Central memory CD4-positive, alpha-beta T cell (primary cell): ENCODE measurements around the gene COL13A1.

Source experiments
- DNase-seq: peaks from one replicate; pipeline ENCODE4 v3.0.0; 2022
- total RNA-seq, 3 experiments: gene quantifications; one replicate each; lab custom pipeline; 2026; lab: John Stamatoyannopoulos, UW

The COL13A1 gene
- total RNA-seq: 0 reads per million in 3 experiments

DNA sequence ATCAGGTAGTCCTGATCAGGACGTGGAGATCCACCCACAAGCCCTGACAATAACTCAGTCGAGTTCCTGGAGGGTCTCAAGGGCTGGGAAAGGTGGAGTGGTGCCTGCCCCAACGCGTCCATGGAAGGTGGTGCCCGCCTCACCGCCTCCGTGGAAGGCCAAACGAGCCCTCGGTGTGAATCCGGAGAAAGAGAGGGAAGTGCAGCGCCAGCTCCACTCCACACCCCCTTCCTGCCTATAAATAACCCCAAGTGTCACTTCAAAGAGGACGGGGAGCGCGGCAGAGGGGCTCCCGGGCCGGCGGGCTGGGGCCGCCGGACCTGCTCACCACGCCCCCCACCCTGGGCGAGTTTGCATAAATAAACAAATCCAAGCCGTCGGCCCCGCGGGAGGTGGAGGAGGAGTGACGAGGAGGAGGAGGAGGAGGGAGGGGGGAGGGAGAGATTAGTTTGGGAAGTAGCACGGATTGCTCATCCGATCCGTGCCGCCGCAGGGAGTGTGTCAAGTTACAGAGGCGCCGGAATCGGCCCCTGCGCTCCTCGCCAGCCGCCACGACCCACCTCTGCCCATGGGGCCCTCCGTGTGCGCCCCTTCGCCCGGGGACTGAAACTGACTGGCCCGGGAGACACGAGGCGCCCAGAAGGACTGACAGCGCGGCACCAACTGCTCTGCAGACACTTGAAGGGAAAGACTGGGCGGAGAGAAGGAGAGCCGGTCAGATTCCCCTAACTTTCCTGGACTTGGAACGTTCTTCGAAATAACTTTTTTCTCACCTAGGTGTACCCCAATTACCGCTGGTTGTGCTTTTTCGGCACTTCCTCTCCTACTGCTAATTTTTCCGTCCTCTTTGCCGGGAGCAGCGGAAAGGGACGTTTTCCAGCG is at the start of gene COL13A1:
Gene COL13A1, plus strand, starts transcription at position 473 of the 882 bp plus-strand sequence. CDS start 518 bp downstream, outside the sequence.
- no peak for DNase-seq

DNA sequence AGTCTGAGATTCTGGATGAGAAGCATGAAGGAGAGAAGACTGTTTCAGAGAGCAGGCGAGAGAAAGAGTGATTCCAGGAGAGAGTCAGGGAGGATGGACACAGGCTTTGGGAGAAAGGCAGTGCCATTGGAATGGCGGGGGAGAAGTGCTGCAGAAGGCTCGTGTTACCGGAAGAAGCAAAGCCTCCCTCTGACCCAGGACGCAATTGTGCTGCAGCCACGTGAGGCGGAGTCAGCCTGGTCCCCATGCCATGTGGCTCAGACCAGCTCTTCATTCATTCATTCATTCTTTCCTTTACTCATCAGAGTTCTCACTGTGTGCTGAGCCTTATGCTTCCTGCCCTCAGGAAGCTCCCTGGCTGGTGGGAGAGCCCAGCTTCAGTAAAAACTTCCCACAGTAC is 49.2 kb upstream of the COL13A1 start:
- DNase-seq: no peak

DNA sequence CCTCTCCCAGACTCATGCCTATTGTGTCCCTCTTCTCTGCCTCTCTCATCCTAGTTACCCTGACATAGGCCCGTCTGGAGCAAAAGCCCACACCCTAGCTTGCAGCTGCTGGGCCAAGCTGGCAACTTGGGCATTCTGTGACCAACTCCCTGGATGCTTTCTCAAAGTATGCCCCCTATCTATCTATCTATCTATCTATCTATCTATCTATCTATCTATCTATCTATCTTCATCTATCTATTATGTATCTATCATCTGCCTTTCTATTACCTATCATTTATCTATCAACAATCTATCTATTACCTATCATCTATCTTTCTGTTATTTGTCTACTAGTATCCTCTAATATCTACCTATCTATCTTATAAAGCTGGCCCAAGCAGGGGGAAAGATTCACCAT is 45.4 kb upstream of the COL13A1 start:
- DNase-seq: no peak

DNA sequence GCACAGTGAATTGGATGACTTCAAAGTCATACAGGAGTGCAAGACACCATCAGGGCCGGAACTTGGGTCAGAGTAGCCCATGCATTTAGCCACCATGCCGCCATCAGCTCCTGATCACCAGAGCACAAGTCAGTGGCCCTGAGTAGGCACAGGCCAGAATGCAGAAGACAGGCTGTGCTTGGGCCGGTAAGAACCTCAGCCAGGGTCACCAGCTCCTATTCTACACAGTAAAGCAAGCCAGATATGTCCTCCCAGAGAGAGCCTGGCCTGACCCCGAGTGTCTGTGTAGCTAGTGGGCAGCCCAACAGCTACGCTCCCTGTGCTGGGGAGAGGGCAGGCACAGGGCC is 44.5 kb upstream of the COL13A1 start:
- DNase-seq: no peak

DNA sequence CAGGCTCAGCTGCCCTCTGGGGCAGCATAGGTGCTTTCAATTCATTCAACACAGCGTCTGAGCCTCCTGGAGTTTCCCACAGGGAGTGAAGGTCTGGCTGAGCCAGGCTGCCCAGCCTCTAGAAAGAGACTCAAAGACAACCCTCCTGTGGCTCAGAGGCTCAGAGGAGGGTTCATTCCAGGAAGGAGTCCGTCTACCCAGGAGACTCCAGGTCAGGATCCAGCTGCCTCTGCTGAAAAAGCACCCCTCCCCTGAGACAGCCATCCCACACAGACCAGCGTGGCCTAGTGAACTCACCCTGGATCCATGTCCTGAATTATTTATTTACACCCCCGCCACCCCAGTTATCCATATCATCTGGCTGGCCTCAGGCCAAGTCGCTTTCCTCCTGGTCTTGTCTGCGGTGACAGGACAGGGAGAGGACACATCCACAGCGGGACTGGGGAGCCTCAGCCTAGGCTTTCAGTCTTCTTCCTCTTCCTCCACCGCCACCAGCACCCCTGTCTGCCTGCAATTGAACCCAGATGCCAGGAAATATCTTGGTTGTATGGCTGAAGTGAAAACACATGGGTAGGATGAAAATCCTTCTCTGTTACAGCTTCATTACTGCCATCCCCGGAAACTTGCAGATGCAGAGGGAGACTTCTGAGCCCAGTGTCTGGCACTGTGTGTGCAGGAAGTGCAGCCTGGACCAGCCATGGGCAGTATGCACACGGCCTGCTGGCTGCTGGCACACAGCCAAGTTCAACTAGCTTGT is 44.0 kb upstream of the COL13A1 start:
- DNase-seq: no peak

DNA sequence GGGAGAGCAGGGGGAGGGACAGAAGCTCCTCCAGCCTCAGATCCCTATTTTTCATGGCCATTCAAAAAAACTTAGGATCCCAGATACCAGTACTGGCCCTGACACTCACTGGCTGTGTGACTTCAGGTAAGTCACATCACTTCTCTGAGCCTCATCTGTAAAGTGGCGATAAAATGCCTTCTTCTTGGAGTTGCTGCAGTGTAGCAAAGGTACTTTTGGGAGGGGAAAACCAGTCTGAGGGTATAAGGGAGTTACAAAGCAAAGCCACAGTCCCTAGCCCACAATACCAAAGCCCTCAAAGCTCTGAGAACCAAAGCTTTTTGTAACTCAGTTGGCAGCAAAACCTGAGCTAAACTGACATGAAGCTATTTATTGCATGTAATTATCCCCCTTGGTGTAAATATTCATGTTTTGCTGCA is 43.4 kb upstream of the COL13A1 start:
- DNase-seq: no peak

DNA sequence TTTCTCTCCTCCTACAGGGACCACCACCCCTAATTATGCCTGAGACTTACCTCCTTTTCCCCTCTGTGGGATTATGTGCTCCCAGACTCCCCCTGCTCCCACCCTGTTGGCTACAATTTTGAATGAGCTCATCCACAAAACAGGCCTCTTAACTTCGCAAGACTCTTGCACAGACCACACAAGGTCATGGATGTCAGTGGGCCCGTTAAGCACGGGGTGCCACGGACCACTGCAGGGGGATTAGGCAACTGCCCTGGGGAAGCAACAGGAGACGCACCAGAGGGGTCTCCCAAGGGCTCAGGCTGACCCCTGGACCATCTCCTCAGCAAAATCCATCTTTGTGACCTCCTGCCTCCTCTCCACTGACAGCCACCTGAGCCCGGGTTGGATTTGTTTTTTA is 42.1 kb upstream of the COL13A1 start:
- no peak for DNase-seq

DNA sequence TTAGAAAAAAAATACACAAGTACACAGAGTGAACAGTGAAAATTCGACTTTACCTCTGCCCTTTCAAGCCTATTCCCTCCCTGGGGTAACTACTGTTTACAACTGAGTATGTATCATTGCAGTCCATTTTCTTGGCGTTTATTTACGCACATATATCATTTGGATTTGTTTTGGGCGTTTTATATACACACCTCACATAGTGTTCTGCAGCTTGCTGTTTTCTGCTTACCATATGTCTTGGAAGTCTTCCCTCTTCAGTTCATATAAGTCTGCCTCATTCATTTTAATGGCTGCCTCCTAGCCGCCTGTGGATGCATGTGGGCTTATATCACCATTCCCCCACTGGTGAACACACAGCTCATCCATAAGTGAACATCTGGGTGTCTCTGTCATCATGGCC is 41.6 kb upstream of the COL13A1 start:
- DNase-seq: no peak

DNA sequence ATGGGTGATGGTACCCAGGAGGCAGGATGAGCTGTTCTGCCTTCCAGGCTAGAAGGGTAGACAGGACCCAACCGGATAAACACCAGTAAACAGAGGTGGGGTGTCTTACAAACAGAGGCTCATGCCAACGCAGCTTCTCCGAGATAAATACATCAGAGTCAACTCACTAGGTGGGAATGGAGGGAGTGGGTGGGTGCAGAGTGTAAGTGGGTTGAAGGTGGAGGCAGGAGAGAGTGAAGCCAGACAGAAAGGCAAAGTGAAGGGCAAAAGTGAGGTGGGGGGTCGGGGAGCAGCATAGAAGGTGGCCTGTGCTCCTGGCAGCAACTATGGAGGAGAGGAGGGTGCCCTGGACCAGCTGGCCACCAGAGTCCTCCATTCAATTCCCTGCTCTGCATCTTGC is 40.4 kb upstream of the COL13A1 start:
- no peak for DNase-seq

DNA sequence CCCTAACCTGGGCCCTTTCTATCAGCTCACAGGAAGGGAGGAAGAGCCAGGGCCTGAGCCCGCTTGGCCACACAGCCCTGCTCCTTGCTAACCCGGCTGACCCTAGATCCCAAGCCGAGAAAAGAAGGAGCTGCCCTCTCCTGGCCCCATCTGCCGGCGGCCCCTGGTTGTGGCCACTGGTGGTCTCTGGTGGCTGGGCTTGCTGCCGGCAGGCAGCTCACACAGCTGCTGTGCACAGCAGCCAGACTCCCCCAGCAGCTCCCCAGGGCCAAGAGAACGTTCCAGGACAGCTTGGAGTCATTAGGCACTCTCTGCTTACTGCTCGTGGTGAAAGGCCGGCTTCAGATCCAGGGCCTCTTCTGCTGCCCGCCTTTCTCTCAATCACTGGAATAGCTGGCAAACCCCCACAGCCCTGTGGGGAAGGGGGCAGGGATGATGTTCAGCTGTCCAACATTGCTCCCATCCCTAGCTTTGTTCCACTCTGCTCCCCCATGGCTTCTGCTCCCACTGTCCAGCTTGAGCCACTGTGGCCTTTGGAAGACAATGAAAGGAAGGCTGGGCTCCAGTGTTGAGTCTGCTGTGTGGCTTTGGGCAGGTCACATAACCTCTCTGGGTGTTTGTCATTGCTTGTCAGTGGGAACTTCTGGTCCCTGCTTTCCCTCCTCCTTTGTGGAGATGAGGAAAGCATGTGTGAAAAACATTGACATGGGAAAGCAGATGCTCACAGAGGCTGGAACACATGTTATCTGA is 35.4 kb upstream of the COL13A1 start:
- DNase-seq: no peak

DNA sequence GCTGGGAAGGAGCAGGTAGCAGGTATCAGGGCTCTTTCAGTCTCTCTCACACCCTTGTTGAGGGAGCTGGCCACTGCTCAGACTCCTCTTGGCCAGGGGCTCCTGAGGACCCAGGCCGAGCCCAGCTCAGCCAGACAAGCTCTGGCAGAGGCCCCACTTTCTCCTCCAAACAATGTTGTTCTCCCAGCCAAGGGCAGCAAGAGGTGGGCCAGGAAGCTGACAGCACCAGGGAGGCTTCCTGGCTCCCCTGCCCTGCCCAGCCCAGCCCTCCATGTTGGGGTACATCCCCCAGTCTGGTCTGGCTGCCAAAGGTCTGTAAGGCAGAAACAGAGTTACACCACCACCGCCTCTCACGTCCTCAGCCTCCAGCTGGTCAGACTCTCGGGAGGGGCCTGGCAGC is 33.9 kb upstream of the COL13A1 start:
- DNase-seq: no peak

DNA sequence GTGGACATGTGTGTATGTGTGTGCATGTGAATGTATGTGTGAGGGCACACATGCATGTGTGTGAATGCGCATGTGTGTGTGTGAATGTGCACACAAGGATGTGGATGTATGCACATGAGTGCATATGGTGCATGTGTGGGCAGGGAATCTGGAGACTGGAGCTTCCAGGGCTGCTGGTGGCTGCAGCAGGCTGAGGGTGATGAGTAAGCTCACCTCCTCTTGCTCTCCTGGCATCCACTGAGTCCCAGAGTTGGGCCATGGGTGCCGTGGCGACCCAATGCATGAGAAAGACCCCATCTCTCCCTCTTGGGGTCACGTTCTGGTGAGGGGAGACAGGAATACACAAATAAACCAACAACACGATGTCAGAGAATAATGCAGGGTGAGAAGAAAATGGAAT is 33.3 kb upstream of the COL13A1 start:
- DNase-seq: no peak

DNA sequence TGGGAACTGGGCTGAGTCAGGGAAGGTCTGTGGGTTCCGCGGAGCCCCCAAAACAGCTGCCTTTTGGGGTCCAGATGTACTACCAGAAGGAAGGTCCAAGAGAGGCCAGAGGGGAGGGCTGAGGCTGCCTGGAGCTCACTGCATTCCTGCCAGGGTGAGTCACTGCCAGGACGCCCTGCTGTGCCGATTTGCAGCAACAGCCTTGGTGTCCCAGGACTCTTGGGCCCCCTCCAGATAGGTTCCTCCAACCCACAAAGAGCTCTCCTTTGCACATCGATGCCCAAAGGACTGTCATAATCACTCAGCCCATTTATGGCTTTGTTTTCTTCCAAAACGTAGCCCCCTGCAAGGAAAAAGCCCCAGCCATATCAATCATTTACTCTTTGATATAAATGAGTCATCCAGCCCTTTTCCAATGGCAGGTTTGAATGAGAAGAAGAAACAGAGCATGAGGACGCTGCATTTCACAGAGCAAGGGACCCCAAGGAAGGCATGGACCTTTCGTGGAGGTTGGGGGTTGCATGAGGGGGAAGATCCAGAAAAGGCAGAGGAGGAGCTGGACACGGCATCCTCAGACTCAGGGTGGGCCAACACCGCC is 32.2 kb upstream of the COL13A1 start:
- DNase-seq: no peak

DNA sequence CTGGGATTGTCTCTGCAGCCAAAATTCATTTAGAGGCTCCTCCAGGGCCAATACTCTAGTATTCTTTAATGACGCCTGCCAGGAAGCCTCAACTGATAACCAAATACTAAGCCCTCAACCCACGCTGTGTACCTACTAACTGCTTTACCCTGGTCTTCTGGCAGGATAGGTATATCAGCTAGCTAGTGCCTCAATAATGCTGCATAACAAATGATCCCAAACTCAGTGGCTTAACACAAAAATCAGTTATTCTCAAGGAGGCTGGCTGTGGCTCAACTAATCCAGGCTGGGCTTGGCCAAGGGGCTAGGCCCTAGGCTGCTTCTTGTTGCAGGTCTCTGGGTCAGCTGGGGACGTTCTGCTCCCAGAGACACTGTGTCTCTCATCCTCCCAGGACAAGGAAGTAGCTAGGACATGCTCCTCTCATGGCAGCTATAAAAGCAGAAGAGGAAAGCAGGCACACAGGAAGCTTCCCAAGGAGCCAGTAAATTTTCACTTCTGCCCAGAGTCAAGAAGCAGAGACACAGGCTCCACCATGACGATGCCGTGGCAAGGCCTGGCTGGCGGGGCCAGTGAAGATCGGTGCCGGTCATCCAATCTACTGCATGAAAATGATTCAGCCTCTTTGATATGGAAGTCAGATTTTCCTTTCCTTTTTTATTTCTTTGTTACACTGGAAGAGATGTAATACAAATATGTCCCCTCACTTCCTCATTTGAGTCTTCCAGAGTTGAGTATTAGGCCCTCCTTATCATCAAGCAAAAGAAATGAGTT is 28.6 kb upstream of the COL13A1 start:
- DNase-seq: no peak

DNA sequence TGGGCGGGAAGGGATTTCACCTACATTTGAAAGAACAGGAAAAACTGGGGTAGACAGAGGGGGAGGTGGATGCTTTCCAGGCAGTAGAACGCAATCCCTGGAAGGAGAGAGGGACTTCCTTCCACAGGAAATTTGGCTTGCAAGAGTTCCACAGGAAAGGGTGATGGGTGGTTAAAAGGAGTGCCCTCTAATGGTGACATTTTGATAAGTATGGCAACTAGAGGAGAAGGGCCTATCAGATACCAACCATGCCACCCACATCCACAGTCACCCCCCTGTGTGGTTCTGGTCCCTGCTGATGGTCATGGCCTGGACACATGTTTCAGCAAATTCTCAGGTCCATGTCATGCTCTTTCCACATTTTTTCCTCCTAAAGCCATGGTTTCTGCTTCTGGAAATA is 27.1 kb upstream of the COL13A1 start:
- DNase-seq: no peak

DNA sequence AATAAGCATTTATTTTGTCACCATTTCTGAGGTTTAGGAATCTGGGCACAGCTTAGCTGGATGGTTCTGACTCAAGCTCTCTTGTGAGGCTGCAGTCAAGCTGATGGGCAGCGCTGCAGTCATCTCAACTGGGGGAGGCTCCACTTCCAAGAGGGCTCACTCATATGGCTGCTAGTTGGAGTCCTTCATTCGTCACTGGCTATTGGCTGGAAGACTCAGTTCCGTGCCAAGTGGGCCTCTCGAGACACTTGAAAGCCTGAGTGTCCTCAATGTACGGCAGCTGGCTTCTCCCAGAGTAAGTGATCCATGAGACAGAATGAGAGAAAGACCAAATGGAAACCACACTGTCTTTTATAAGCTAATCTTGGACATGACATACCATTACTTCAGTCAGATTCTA is 21.6 kb upstream of the COL13A1 start:
- no peak for DNase-seq

DNA sequence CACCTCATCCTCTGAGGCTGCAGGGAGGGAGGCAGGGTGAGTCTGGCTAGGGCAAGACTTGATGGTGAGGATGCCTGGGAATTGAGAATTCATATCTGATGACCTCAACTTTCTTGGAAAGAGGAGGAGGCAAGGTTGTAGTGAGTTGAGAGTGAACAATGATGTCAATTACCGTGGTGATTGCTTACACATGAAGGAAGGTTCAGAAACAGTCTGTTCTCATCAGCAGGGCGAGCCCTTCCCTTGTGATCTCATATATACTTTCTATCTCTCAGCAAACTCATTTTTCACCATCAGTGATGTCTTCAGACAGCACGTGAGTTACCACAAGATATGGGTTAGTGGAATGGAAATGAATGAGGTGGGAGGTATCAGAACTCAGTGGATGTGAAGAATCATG is 20.1 kb upstream of the COL13A1 start:
- no peak for DNase-seq

DNA sequence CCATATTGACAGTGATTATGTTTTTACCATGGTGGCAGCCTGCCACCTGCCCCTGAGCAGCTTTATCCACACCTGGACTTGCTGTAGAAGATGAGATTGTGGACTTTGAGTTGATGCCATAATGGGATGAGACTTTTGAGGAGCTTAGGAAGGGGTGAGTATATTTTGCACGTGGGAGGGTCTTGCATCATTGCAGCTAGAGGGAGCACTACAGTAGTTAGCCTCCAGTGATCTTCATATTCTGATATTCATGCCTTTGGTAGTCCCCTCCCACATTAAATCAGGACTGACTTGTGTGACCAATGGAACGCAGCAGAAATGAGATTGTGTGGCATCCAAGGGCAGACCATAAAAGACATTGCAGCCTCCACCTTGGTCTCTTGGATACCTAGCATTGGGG is 18.2 kb upstream of the COL13A1 start:
- DNase-seq: no peak

DNA sequence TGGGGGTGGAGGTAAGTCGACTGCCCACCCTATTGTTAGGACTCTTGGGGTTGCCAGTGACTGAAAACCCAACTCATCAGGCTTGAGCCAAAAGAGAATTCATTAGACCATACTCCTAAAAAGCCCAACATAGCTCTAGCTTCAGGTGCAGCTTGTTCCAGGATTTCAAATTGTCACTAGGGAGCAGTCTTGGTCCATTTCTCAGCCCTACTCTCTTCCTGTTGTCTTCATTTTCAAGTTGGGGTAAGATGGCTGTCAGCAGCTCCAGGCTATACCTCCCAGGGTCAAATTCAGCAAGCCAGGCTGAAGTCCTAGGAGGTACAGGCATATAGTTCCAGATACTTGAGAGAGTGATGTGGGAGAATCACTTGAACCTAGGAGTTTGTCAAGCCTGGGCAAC is 14.9 kb upstream of the COL13A1 start:
- no peak for DNase-seq

DNA sequence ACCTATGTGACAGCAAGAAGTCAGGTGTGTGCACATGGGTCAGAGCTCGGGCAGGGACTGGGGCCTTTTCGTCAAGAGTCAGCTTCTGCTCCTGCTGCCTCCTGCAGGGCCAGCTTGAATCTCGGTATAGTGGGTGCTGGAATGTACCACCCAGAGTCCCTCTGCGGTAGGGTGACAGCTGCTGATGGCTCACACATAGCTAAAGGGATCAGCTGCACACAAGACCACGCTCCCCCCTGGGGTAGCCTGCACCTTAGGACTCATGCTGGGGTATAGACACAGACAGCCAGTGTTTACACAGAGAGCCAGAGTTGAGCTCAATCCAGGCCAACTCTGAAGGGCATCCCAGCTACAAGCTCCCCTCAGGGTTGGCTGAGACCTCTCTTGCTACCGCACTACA is 14.0 kb upstream of the COL13A1 start:
- no peak for DNase-seq

DNA sequence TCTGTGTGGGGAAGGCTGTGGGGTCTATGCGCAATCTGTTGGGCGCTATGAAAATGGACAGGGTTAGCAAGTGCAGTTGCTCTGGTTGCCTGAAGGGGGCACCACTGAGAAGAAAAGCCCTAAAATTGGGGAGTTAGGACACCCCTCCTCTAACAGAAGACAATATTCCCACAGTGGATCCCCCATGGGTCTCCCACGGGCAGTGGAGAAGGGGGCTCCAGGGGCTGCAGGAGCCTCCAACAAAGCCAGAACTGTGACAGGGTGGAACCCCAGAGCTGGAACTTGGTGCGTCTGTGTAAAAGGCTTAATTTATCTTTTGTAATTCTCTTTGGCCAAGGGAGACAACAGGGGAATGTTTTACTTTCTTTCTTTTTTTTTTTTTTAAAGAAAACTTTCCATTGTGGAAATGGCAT is 12.5 kb upstream of the COL13A1 start:
- no peak for DNase-seq

DNA sequence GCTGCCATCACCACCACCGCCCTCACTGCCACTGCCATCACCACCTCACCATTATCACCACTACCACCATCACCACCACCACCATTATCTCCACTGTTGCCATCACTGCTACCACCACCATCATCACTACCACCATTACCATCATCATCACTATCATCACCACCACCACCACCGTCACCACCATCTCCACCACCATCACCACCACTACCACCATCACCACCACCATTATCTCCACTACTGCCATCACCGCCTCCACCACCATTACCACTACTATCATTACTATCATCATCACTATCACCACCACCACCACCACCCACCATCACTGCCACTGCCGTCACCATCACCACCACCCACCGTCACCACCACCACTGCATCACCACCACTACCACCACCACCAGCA is 9.9 kb upstream of the COL13A1 start:
- no peak for DNase-seq
